LNCAP (cell line): ENCODE measurements around the gene SLIT3.

Experiments
- CTCF ChIP-seq: fragments of 450-650 bp; IDR thresholded peaks from 2 replicates; pipeline ENCODE4 v1.5.1; 2017; ENCODE audit warnings: mild to moderate bottlenecking

SLIT3 gene

GRCh38 chr5:168935183-168935582 is 365.8 kb downstream of the SLIT3 start:
- TF ChIP-seq CTCF = no peak

DNA sequence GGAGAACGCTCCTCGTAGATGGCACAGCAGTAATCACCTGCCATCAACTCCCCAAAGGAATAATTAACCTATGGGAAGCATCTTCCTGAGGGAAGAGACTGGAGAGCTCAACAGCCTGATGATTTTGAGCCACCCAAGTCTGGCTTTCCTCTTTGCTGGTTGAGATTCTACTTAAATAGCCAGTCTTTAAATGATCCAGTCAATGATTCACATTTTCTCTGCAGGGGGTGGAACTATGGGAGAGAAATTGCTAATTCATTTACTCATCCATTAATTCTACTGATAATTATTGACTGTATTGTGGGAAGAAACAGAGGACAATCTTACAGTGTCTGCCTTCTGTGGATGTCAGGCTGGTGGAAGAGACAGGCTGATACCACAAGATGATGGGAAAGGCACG is 366.8 kb downstream of the SLIT3 start:
- no peak for TF ChIP-seq CTCF

DNA sequence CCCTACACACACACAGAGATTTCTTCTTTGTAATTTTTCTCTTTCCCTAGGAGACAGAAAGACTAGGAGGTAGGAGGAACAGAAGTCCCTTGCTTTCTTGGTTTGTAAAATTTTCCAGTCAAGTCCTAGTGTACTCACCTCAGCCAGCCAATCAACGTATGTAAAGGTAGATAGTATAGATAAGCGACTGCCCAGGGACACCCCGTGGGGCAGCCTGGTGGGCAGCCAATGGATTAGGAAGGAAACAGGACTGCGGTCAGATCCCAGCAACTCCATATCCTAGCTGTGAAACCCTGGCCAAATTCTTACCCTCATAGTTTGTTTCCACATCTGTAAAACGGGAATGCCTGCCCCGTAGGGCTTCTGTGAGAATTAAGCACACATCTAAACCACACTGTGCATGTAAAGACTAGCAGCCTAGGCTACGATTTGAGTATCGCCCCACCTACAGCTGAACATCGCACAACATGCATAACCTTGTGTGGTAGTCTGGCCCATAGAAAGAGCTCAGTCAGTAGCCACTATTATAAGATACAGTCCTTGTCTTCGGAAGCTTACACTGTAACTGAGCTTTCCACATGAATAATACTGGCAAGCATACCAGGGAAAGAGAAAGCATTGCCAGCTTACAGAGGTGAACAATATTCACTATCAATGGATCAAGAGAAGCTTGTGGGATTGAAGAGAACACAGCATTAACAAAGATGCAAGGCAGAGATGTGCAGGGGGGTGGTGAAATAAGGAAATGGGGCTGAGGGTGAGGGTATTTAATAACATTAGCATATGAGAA is 368.3 kb downstream of the SLIT3 start:
- TF ChIP-seq CTCF = no peak

DNA sequence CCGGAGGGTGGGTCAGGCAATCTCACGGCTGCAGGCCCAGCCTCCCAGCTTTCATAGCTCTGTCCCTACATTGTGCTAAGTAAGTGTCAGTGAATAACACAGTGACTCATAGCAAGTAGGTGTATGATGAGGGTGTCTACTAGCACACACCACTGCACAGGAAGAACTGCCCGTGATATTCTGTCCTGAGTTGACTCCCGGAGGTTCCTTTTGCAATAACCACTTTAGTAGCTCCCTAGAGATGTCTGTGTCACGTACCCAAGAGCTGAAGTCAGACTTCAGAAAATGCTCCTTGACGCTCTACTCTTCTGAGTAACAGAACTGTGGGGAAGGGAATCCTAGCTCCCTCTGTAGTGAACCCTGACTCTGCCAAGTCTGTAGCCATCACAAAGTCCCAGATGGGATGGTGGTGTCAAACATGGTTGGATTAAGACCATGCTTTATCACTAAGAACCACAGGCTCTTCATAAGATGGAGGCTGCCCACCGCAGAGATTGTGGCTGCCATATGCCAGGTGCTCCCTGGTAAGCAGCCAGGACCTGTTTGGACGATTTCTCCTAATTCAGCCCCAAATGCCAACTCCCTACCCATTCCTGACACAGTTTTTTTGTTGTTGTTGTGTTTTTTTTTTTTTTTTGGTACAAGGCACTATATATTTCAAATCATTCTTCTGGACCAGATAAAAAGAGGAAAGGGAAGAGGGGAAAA is 369.1 kb downstream of the SLIT3 start:
- no peak for TF ChIP-seq CTCF

DNA sequence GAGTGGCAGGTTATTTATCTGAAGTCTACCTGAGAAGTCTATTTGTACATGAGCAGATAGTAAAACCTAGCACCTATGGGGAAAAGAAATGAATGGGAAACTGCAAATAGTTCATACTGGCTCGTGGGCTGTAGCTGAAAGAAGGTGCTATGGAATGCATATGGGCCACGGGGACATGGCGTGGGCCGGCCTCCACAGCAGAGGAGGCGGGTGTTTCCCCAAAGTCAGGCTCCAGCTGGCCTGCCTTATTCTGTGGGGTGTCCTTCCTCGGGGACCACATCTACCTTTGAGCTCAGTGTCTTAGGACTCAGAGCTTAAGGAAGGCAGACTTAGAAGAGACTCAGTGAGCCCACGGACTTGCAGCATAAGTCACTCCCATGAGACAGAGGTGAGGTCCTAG is 371.3 kb downstream of the SLIT3 start:
- TF ChIP-seq CTCF = no peak

- TF ChIP-seq CTCF = no peak
These were observed 375.8 kb downstream of the SLIT3 start for GRCh38 chr5:168925160-168925559.

- TF ChIP-seq CTCF = no peak
These were observed 379.6 kb downstream of the SLIT3 start for GRCh38 chr5:168921147-168921866.
